ENCODE data around the gene BICDL1. TPM values are rescaled to one million over a fixed set of nuclear protein-coding genes. Genes with fewer than 3 reads are reported as not detected.

Gene BICDL1
- total and polyA plus RNA-seq, 2 of the 4 experiments (the other 2 are of a cell fraction), result not detected

DNA sequence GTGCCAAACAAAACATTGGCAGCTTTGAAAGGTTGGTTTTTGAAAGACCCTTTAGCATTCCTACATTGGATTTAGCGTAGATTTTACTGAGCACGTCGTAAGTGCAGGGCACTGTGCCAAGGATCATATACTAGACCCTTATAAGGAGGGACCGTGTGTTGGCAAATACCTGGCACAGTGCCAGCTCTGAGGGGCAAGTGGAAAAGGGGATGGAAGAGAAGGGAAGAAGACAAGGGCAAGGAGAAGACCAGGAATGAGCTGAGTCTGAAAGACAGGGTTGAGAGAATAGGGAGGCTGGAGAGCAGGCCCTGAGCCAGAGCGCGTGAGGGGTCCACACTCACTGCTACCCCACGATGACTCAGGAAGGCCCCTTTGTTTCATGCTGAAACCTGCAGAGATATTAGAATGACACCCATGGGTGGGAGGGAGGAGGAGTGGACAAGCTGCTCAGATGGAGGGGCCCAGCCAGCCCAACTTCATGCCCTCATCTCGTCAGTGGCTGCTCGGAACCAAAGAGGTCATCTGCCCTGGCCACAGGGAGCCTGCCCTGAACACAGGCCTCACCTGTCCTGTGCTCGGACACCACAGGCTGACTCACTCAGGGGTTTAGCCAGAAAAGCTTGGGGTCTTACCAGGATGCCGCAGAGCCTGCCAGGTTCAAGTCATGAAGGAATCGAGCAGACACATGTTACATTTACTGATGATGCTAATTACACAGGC is 102.5 kb downstream of the BICDL1 start:
- no peaks in the 10 kb centered on the region for H3K9me3 ChIP-seq (ENCODE audit: control insufficient read depth, insufficient read depth, low read length)
- H3K4me1 ChIP-seq (ENCODE audit: control insufficient read depth, insufficient read depth, low read length), result no peaks in the 10 kb centered on the region; the same call in 1 of the 2 replicates
- H2BK15ac ChIP-seq (ENCODE audit: low read depth, low read length), result no peak overlapping the region
- H3K4me3 ChIP-seq (ENCODE audit: insufficient read depth, low read depth, low read length), result no peak overlapping the region
- DNase-seq, result no peak
- H2AK5ac ChIP-seq (ENCODE audit: low read depth, low read length), result no peak overlapping the region
- H3K27me3 ChIP-seq (ENCODE audit: control insufficient read depth, insufficient read depth, low read length), result no peaks in the 10 kb centered on the region
- no peak overlapping the region for H2BK20ac ChIP-seq (ENCODE audit: low read depth, low read length)
- dilution Hi-C loops (cut with HindIII; ENCODE audit: low sequenced_read_pairs, unreplicated experiment) (no loop called here), in situ Hi-C loops (cut with MboI; ENCODE audit: low sequenced_read_pairs) (no loop called here), intact Hi-C loops (cut with micrococcal nuclease) (no loop called here)
- H4K5ac ChIP-seq (ENCODE audit: low read depth, low read length), result no peak overlapping the region
- no TSS peak for BruUV-seq (replicated peaks)
- H3K4me2 ChIP-seq (ENCODE audit: low read depth, low read length), result no peak overlapping the region
- no peak for TF ChIP-seq SMC3 (IDR thresholded peaks at IDR 0.05; ENCODE audit: low read depth, low read length)
- TF ChIP-seq, protein P1, sequence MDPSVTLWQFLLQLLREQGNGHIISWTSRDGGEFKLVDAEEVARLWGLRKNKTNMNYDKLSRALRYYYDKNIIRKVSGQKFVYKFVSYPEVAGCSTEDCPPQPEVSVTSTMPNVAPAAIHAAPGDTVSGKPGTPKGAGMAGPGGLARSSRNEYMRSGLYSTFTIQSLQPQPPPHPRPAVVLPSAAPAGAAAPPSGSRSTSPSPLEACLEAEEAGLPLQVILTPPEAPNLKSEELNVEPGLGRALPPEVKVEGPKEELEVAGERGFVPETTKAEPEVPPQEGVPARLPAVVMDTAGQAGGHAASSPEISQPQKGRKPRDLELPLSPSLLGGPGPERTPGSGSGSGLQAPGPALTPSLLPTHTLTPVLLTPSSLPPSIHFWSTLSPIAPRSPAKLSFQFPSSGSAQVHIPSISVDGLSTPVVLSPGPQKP (IDR thresholded peaks at IDR 0.05; ENCODE audit: borderline replicate concordance, low read depth, low read length), result no peak
- no peak for TF ChIP-seq RCOR1 (IDR thresholded peaks at IDR 0.05; ENCODE audit: insufficient replicate concordance, low read length)
- TF ChIP-seq RFX5 (IDR thresholded peaks at IDR 0.05; ENCODE audit: low read depth, low read length), result no peak
- no peak for TF ChIP-seq BHLHE40 (IDR thresholded peaks at IDR 0.05; ENCODE audit: low read depth, low read length)
- no peak overlapping the region for H4K91ac ChIP-seq (ENCODE audit: insufficient read depth, low read depth, low read length)
- no peak overlapping the region for H3K4ac ChIP-seq (ENCODE audit: low read depth, low read length)
- no peak for ATAC-seq (ENCODE audit: low read depth)
- H3K23ac ChIP-seq (ENCODE audit: low read depth, low read length), result no peak overlapping the region
- H2AK9ac ChIP-seq (replicated peaks; ENCODE audit: low read depth, low read length, poor library complexity), result peak overlapping the region; percentile 77
- no peak overlapping the region for H2BK120ac ChIP-seq (ENCODE audit: low read depth, low read length)
- H4K8ac ChIP-seq (ENCODE audit: low read depth in 2 of 2, low read length in 2 of 2), result no peak overlapping the region
- no peak overlapping the region for H3K9ac ChIP-seq (ENCODE audit: low read depth, low read length)
- ChIA-PET POLR2A (ENCODE audit: unreplicated experiment) (no interaction called here), CTCF (no interaction called here)
- no peak overlapping the region for H2BK5ac ChIP-seq (ENCODE audit: low read depth, low read length, poor library complexity, severe bottlenecking)
- H3K18ac ChIP-seq (ENCODE audit: low read depth, low read length), result no peak overlapping the region
- no peak overlapping the region for H2AFZ ChIP-seq (replicated peaks; ENCODE audit: low read length, poor library complexity)
- 71% methylated on average over 4 of the region's 12 CpGs; no CpG with 5 or more reads in 1 of the 2 experiments for WGBS, 2 experiments (ENCODE audit: extremely low coverage in 2 of 2, insufficient read length in 1 of 2)
- H3K9me1 ChIP-seq (ENCODE audit: insufficient read depth, low read length), result 0 out of 2 replicates have a peak, but pooled peaks cover 8% of the 10 kb centered on the region
- no peak overlapping the region for H3K27ac ChIP-seq (ENCODE audit: insufficient read depth, low read length)
- H3K79me1 ChIP-seq (ENCODE audit: low read depth in 1 of 2, low read length in 2 of 2), result peaks cover 0 to 18% of the 10 kb centered on the region in 2 experiments; a peak in 2 of 4 replicates
- H3K14ac ChIP-seq (replicated peaks; ENCODE audit: low read depth, low read length), result no peak overlapping the region
- no peak overlapping the region for H3K56ac ChIP-seq (ENCODE audit: extremely low read depth, insufficient read depth, low read length)
- peaks cover 25% of the 10 kb centered on the region; the same call in 1 of the 2 replicates for H3K36me3 ChIP-seq (ENCODE audit: control insufficient read depth, insufficient read depth, low read length)
- H4K20me1 ChIP-seq (ENCODE audit: insufficient read depth, low read length), result peaks cover 30% of the 10 kb centered on the region

Data from IMR-90 (cell line).